ENCODE data around the gene SYNPR. TPM values are rescaled to one million over a fixed set of nuclear protein-coding genes. Genes with fewer than 3 reads are reported as not detected.

SYNPR gene
- not detected for total RNA-seq (ENCODE audit: unreplicated experiment)
- long read RNA-seq, result 0 reads

- no peak for DNase-seq (ENCODE audit: low spot score)
- H3K36me3 Mint-ChIP-seq (ENCODE audit: low read depth, unreplicated experiment), result no peaks in the 10 kb centered on the region
- H3K27ac Mint-ChIP-seq (ENCODE audit: unreplicated experiment), result no peak within 1 kb of the TSS
- peak within 1 kb of the TSS; percentile 71 for H3K4me3 Mint-ChIP-seq (ENCODE audit: unreplicated experiment)
- H3K4me1 Mint-ChIP-seq (ENCODE audit: unreplicated experiment), result peaks cover 11% of the 10 kb centered on the region
- TF ChIP-seq, protein P1, sequence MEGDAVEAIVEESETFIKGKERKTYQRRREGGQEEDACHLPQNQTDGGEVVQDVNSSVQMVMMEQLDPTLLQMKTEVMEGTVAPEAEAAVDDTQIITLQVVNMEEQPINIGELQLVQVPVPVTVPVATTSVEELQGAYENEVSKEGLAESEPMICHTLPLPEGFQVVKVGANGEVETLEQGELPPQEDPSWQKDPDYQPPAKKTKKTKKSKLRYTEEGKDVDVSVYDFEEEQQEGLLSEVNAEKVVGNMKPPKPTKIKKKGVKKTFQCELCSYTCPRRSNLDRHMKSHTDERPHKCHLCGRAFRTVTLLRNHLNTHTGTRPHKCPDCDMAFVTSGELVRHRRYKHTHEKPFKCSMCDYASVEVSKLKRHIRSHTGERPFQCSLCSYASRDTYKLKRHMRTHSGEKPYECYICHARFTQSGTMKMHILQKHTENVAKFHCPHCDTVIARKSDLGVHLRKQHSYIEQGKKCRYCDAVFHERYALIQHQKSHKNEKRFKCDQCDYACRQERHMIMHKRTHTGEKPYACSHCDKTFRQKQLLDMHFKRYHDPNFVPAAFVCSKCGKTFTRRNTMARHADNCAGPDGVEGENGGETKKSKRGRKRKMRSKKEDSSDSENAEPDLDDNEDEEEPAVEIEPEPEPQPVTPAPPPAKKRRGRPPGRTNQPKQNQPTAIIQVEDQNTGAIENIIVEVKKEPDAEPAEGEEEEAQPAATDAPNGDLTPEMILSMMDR (IDR thresholded peaks at IDR 0.05; ENCODE audit: unreplicated experiment), result no peak
- H3K9me3 Mint-ChIP-seq (ENCODE audit: unreplicated experiment), result no peaks in the 10 kb centered on the region
- peaks cover 1% of the 10 kb centered on the region for H3K27me3 Mint-ChIP-seq (ENCODE audit: unreplicated experiment)
These were observed at the start of gene SYNPR for GRCh38 chr3:63278171-63279004. Gene SYNPR (plus strand): TSS chr3:63278308.

DNA sequence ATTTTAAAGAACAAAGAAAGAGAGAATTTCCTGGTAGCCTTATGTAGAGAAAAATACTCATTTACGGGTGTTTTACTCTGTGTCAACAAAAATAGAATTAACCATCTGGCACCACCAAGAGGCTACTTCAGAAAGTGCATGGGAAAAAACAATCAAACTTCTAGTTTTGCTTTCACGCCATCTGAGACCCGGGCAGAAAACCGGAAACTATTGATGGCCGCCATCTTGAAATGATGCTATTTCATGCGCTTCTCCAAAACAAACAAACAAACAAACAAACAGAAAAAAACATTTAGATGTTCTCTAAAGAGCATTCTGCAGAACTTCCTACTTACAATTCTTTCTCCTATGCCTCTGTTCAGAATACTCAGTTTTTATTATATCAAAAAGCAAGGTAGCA is 49.4 kb upstream of the SYNPR start:
- Mint-ChIP-seq H3K4me1 (ENCODE audit: unreplicated experiment) (no peaks in the 10 kb centered on the region), H3K9me3 (ENCODE audit: unreplicated experiment) (no peaks in the 10 kb centered on the region), H3K4me3 (ENCODE audit: unreplicated experiment) (no peak overlapping the region), H3K27me3 (ENCODE audit: unreplicated experiment) (no peaks in the 10 kb centered on the region), H3K36me3 (ENCODE audit: low read depth, unreplicated experiment) (no peaks in the 10 kb centered on the region), H3K27ac (ENCODE audit: unreplicated experiment) (no peak overlapping the region)
- DNase-seq (ENCODE audit: low spot score), result peak; percentile 38
- TF ChIP-seq, protein P1 (IDR thresholded peaks at IDR 0.05; ENCODE audit: unreplicated experiment), result peak; percentile 79

DNA sequence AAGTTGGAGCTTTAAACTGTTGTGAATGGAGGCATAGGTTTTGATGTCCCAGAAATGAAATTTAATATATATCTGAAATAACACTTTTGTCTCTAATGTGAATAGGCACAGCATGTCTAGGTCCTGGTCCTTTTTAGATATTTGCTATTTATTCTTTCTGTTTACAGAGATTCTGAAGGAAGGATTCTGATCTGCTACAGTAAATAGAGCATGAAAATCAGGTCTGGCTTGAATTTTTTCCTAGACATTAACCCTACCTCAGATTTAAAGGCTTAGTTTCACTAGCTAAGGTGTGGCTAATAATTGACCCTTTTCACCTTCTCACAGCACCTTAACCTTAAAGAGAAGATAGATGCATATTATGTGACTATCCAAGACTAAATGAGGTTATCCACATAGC is 48.0 kb upstream of the SYNPR start:
- no peak for DNase-seq (ENCODE audit: low spot score)
- Mint-ChIP-seq H3K9me3 (ENCODE audit: unreplicated experiment) (no peaks in the 10 kb centered on the region), H3K27me3 (ENCODE audit: unreplicated experiment) (no peaks in the 10 kb centered on the region), H3K4me1 (ENCODE audit: unreplicated experiment) (peaks cover 5% of the 10 kb centered on the region), H3K36me3 (ENCODE audit: low read depth, unreplicated experiment) (no peaks in the 10 kb centered on the region), H3K4me3 (ENCODE audit: unreplicated experiment) (no peak overlapping the region), H3K27ac (ENCODE audit: unreplicated experiment) (no peak overlapping the region)
- TF ChIP-seq, protein P1 (IDR thresholded peaks at IDR 0.05; ENCODE audit: unreplicated experiment), result no peak

DNA sequence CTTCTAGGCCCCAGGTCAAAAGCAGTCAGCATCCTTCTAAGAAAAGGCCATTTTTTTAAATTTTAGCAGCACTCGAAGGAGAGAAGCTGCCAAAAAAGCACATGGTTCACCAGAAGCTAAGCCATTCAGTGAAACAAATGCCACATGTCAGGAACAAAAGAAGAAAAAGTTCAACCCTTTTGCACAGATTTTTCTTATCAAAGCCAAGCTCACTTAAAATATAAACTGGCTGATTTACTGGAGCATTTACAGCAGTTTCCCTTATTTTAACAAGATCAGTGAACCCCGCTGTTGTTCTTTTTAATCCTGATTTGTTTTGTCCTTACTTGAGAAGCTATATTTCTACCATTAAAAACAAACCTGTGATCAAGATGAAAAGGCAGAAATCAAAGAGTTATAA is 46.5 kb upstream of the SYNPR start:
- TF ChIP-seq, protein P1 (IDR thresholded peaks at IDR 0.05; ENCODE audit: unreplicated experiment), result no peak
- H3K27me3 Mint-ChIP-seq (ENCODE audit: unreplicated experiment), result no peaks in the 10 kb centered on the region

DNA sequence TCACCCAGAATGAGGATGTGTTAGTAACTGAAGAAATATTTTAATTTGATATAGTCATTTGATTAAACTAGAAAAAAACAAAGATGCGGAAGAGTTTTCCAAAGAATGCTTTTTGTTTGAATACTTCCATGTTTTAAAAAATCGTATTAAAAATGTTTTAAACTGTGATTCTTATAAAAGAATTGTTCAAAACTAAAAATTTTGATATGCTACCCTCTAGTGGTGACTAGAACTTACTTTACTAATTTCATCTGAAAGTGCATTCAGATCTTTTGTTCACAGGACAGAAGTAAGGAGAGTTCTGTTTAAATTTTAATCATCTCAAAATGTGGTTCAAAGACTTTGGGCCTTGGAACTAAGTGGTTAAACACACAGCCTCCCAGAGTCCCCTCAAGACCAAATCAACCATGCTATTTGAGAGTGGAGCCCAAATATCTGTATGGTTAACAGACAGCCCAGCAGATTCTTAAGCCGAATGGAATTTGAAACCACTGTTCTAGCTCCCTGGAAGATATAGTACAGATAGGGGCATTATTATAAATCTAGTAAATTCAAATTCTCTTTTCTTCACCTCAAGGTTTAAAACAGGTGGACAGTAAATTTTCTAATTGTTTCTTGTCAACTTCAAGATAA is 45.2 kb upstream of the SYNPR start:
- DNase-seq (ENCODE audit: low spot score), result no peak
- Mint-ChIP-seq H3K4me3 (ENCODE audit: unreplicated experiment) (no peak overlapping the region), H3K27ac (ENCODE audit: unreplicated experiment) (no peak overlapping the region), H3K4me1 (ENCODE audit: unreplicated experiment) (peaks cover 6% of the 10 kb centered on the region), H3K9me3 (ENCODE audit: unreplicated experiment) (no peaks in the 10 kb centered on the region), H3K36me3 (ENCODE audit: low read depth, unreplicated experiment) (no peaks in the 10 kb centered on the region), H3K27me3 (ENCODE audit: unreplicated experiment) (no peaks in the 10 kb centered on the region)
- TF ChIP-seq, protein P1 (IDR thresholded peaks at IDR 0.05; ENCODE audit: unreplicated experiment), result peak; percentile 74

More for the DNA sequence above, 46.5 kb upstream of the SYNPR start:
- no peak overlapping the region for H3K27ac Mint-ChIP-seq (ENCODE audit: unreplicated experiment)
- no peaks in the 10 kb centered on the region for H3K9me3 Mint-ChIP-seq (ENCODE audit: unreplicated experiment)
- H3K4me1 Mint-ChIP-seq (ENCODE audit: unreplicated experiment), result peaks cover 6% of the 10 kb centered on the region
- no peaks in the 10 kb centered on the region for H3K36me3 Mint-ChIP-seq (ENCODE audit: low read depth, unreplicated experiment)
- no peak for DNase-seq (ENCODE audit: low spot score)
- H3K4me3 Mint-ChIP-seq (ENCODE audit: unreplicated experiment), result no peak overlapping the region

Measured in endothelial cell (in vitro differentiated cells).